PFSK-1 (cell line): ENCODE measurements around the gene BFSP1.

Source experiments
- POLR2AphosphoS5 ChIP-seq: IDR thresholded peaks from 2 replicates; pipeline ENCODE4 v1.6.1; 2012; ENCODE audit warnings: low read depth, mild to moderate bottlenecking, control low read depth, low read length, moderate library complexity
- SIN3A ChIP-seq: IDR thresholded peaks from 2 replicates; pipeline ENCODE4 v1.6.1; 2012; ENCODE audit warnings: mild to moderate bottlenecking, low read length, moderate library complexity, borderline replicate concordance; ENCODE audit not compliant: insufficient read depth
- TAF1 ChIP-seq: IDR thresholded peaks from 2 replicates; pipeline ENCODE4 v1.6.1; 2012; ENCODE audit warnings: low read length, control low read depth, borderline replicate concordance; ENCODE audit not compliant: insufficient read depth
- TF ChIP-seq, protein P1 (sequence below), 2 experiments: IDR thresholded peaks; 2 replicates each; pipeline versions ENCODE4 v1.6.1 to v1.8.0; 2011 to 2012; ENCODE audit warnings: low read depth in 2 of 2, low read length in 2 of 2, control low read depth in 1 of 2, inconsistent platforms in 1 of 2, mild to moderate bottlenecking in 1 of 2, moderate library complexity in 1 of 2; ENCODE audit not compliant: insufficient read depth in 1 of 2

DNA sequence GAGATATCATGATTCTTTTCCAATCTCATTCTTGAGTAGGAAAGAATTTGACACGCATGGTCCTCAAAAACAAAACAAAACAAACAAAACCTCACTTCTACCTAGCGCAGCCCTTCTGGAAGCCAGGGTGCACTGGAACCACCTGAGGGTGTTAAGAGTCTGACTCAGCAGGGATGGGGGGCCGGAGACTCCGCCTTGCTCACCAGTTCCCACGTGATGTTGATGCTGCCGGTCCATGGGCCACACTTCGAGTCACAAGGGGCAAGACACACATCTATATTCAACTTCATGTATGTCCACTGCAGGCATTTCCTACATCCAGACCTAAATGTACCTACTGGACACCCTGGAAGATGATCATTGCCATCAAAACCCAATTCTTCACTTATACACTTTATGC lies 30.4 kb downstream of the BFSP1 start:
- TF ChIP-seq, protein P1, sequence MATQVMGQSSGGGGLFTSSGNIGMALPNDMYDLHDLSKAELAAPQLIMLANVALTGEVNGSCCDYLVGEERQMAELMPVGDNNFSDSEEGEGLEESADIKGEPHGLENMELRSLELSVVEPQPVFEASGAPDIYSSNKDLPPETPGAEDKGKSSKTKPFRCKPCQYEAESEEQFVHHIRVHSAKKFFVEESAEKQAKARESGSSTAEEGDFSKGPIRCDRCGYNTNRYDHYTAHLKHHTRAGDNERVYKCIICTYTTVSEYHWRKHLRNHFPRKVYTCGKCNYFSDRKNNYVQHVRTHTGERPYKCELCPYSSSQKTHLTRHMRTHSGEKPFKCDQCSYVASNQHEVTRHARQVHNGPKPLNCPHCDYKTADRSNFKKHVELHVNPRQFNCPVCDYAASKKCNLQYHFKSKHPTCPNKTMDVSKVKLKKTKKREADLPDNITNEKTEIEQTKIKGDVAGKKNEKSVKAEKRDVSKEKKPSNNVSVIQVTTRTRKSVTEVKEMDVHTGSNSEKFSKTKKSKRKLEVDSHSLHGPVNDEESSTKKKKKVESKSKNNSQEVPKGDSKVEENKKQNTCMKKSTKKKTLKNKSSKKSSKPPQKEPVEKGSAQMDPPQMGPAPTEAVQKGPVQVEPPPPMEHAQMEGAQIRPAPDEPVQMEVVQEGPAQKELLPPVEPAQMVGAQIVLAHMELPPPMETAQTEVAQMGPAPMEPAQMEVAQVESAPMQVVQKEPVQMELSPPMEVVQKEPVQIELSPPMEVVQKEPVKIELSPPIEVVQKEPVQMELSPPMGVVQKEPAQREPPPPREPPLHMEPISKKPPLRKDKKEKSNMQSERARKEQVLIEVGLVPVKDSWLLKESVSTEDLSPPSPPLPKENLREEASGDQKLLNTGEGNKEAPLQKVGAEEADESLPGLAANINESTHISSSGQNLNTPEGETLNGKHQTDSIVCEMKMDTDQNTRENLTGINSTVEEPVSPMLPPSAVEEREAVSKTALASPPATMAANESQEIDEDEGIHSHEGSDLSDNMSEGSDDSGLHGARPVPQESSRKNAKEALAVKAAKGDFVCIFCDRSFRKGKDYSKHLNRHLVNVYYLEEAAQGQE (IDR thresholded peaks at IDR 0.05; ENCODE audit: insufficient read depth in 1 of 2, low read depth in 2 of 2, low read length in 2 of 2): no peak
- TF ChIP-seq TAF1 (no peak), POLR2AphosphoS5 (no peak), SIN3A (no peak)
